ENCODE results near the gene MCAM.
A peak's percentile ranks its signal among the peaks of the same experiment; 100 is the strongest.

The MCAM gene

DNA sequence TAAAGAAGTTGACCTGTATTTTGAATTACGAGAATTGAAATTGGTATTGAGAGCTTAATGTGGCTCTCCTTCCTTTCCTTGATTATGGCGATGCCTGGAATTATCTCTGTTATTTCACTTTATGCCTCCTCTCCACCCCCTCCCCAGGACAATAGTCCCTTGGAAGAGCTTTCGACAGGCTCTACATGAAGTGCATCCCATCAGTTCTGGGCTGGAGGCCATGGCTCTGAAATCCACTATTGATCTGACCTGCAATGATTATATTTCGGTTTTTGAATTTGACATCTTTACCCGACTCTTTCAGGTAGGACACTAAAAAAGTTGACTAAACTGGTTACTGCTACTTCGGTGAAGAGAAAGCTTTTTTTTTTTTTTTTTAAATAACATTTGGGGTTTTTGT is 43.2 kb downstream of the MCAM start:
- no peak overlapping the region for H3K4me3 ChIP-seq (ENCODE audit: control insufficient read depth, low read depth, low read length)
- TF ChIP-seq, protein P1, sequence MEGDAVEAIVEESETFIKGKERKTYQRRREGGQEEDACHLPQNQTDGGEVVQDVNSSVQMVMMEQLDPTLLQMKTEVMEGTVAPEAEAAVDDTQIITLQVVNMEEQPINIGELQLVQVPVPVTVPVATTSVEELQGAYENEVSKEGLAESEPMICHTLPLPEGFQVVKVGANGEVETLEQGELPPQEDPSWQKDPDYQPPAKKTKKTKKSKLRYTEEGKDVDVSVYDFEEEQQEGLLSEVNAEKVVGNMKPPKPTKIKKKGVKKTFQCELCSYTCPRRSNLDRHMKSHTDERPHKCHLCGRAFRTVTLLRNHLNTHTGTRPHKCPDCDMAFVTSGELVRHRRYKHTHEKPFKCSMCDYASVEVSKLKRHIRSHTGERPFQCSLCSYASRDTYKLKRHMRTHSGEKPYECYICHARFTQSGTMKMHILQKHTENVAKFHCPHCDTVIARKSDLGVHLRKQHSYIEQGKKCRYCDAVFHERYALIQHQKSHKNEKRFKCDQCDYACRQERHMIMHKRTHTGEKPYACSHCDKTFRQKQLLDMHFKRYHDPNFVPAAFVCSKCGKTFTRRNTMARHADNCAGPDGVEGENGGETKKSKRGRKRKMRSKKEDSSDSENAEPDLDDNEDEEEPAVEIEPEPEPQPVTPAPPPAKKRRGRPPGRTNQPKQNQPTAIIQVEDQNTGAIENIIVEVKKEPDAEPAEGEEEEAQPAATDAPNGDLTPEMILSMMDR (conservative IDR thresholded peaks at IDR 0.05; ENCODE audit: control insufficient read depth, insufficient read depth, low read depth, low read length) = no peak
- DNase-seq (ENCODE audit: low read depth) = no peak

DNA sequence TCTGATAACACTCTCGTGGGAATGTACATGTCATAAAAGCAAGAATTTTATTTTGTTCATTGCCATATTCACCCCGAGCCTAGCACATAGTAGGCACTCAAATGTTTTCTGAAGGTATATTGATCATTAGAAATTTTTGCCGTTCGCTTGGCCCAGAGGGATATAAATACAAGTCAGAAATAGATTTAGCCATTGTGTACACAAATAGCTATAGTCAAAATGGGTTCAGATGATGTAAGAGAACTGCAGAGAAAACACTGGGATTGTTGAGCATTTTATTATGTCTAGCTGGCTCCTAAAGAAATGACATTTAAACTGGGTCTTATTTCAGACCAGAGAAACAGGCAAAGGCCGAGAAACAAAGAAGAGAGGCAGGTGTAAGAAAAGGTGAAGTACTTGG is 49.3 kb downstream of the MCAM start:
- H3K4me3 ChIP-seq (ENCODE audit: control insufficient read depth, low read depth, low read length) = no peak overlapping the region
- no peak for DNase-seq (ENCODE audit: low read depth)
- TF ChIP-seq, protein P1 (conservative IDR thresholded peaks at IDR 0.05; ENCODE audit: control insufficient read depth, insufficient read depth, low read depth, low read length) = no peak

DNA sequence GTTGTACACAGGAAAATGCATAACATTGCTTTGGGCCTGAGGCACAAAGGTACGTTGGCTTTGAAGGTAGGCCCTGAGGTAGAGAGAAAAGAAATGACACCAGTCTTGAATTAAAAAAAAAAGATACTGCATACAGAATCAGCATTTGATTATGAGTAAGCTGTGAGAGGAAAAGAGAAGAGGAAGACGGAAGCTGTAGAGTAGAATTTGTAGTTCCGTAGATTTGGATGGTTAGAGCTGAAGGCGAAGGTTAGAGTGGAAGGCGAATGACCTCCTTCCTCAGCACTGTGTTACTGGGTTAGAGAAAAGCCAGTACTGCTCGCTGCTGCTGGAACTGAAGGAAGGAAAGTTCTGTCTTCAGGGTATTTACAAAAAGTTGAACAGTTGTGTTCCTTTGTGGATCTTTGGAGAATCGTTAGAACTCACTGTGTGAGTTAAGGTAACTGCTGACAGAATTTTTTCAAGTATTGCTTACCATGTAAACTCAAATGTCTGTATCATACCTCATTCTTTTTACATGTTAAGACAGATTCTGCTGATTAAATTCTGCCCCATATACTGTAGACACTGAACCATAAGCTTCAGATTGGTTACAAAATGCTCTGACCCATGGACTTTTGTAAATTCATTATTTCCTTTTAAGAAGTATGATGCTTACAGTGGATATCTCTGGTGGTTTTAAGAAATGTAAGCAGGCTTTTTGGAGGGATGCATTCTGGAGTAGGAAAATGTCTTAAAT is 50.2 kb downstream of the MCAM start:
- TF ChIP-seq, protein P1 (conservative IDR thresholded peaks at IDR 0.05; ENCODE audit: control insufficient read depth, insufficient read depth, low read depth, low read length) = no peak
- DNase-seq (ENCODE audit: low read depth) = no peak
- no peak overlapping the region for H3K4me3 ChIP-seq (ENCODE audit: control insufficient read depth, low read depth, low read length)

DNA sequence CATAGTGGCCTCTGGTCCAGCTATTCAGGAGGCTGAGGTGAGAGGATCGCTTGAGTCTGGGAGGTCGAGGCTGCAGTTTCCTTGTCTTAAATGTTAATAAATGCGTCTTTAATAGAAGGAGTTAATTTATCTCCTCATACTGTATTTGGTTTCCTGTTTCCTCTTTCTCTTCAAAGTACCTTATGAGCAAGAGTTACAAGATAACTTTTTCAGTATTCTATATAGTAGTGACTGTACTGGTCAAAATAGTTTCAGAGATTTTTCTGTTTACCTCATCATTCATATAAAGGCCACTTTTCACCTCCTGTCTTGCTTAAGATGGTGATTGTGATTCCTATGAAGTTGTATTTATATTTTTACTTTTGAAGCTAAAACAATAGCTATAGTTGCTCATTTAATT is 50.9 kb downstream of the MCAM start:
- TF ChIP-seq, protein P1 (conservative IDR thresholded peaks at IDR 0.05; ENCODE audit: control insufficient read depth, insufficient read depth, low read depth, low read length) = no peak
- no peak for DNase-seq (ENCODE audit: low read depth)
- no peak overlapping the region for H3K4me3 ChIP-seq (ENCODE audit: control insufficient read depth, low read depth, low read length)

DNA sequence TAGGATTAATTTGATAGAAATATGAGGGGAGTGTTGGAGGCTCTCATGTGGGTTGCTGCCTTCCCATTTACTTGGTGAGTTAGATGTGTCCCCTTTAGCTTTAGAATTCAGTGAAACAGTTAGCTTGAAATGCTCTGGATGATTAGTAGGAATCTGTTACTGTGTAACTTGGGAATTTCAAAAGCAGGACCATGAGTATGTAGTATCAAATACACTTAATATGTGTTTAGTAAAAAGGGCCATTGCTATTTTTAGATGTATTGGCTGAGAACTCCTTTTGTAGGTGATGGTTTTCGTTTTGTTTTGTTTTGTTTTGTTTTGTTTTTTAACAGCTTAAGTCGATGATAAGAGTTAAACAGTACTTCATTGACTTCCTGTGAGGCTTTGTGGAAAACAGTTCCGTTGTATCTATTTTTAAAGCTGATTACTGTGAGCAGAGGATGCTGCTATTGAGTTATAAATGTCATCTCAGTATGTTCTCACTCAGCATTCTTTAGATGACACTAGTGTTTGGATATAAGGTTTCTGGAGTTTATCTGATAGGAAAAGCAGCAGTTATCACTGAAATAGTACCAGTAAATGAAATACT is 53.5 kb downstream of the MCAM start:
- no peak for DNase-seq (ENCODE audit: low read depth)
- no peak overlapping the region for H3K4me3 ChIP-seq (ENCODE audit: control insufficient read depth, low read depth, low read length)
- TF ChIP-seq, protein P1 (conservative IDR thresholded peaks at IDR 0.05; ENCODE audit: control insufficient read depth, insufficient read depth, low read depth, low read length) = no peak

DNA sequence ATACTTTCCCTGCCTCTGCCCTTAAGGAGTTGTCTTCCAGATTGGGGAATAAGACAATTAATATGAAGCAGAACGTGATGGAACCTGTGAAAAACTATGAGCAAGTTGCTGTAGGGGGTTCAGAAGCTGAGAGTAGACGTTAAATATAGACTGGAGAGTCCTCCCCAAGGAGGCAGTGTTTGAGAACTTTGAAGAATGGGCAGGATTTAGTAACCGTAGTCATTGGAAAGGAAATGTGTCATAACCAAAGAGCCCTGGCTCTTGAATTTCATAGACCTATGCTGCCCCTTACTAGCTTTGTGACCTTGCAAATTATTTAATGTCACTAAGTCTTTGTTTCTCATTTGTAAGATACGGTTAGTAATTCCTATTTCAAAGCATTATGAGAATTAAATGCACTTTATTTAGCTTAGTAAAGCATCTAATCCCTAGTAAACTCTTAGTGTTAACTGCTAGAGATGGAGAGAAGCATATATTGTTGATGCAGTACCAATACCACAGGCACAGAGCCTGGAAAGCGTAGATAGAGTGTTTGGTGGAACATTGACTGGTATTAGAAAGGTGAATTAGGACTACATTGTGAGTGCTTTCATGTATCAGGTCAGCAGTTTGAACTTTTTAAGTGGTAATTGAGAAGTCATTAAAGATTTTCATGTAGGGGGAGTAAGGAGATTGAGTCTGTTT is 54.1 kb downstream of the MCAM start:
- peak; percentile 56 for DNase-seq (ENCODE audit: low read depth)
- H3K4me3 ChIP-seq (ENCODE audit: control insufficient read depth, low read depth, low read length) = no peak overlapping the region
- TF ChIP-seq, protein P1 (conservative IDR thresholded peaks at IDR 0.05; ENCODE audit: control insufficient read depth, insufficient read depth, low read depth, low read length) = peak; percentile 15
